H9 (cell line): ENCODE measurements around the gene GRIN2A. TPM values are rescaled to one million over a fixed set of nuclear protein-coding genes. Genes with fewer than 3 reads are reported as not detected.

Source experiments
- DNase-seq: peaks from one replicate; pipeline ENCODE4 v3.0.0-alpha.2; 2017
- H2AFZ ChIP-seq: one replicate; pipeline ENCODE4 v1.6.1; 2013; ENCODE audit warnings: mild to moderate bottlenecking, low read length, control low read depth, moderate library complexity
- H2AK5ac ChIP-seq: 2 replicates; pipeline ENCODE4 v1.6.1; 2013; ENCODE audit warnings: low read length, control low read depth, mixed read lengths; ENCODE audit not compliant: insufficient read length
- H2BK120ac ChIP-seq: one replicate; pipeline ENCODE4 v1.6.1; 2013; ENCODE audit warnings: low read depth, mild to moderate bottlenecking, low read length, control low read depth, inconsistent platforms; ENCODE audit not compliant: poor library complexity, severe bottlenecking
- H2BK12ac ChIP-seq: 2 replicates; pipeline ENCODE4 v1.6.1; 2013; ENCODE audit warnings: low read length, control low read depth, mixed read lengths, low read depth; ENCODE audit not compliant: insufficient read length
- H2BK15ac ChIP-seq: 2 replicates; pipeline ENCODE4 v1.6.1; 2013; ENCODE audit warnings: low read depth, low read length, control low read depth
- H2BK20ac ChIP-seq: one replicate; pipeline ENCODE4 v1.6.1; 2013; ENCODE audit warnings: low read depth, mild to moderate bottlenecking, low read length, control low read depth, inconsistent platforms; ENCODE audit not compliant: poor library complexity, severe bottlenecking
- H2BK5ac ChIP-seq: 2 replicates; pipeline ENCODE4 v1.6.1; 2013; ENCODE audit warnings: low read length, control low read depth, mixed read lengths; ENCODE audit not compliant: insufficient read length
- H3K14ac ChIP-seq: 2 replicates; pipeline ENCODE4 v1.6.1; 2013; ENCODE audit warnings: low read length, control low read depth; ENCODE audit not compliant: insufficient read depth
- H3K18ac ChIP-seq: 2 replicates; pipeline ENCODE4 v1.6.1; 2013; ENCODE audit warnings: low read depth, mild to moderate bottlenecking, mixed read lengths, low read length, control low read depth; ENCODE audit not compliant: insufficient read length
- H3K23ac ChIP-seq: 2 replicates; pipeline ENCODE4 v1.6.1; 2013; ENCODE audit warnings: low read length, control low read depth, mixed read lengths, low read depth; ENCODE audit not compliant: insufficient read length
- H3K23me2 ChIP-seq: 2 replicates; pipeline ENCODE4 v1.6.1; 2013; ENCODE audit warnings: low read depth, mild to moderate bottlenecking, mixed read lengths, low read length, control low read depth; ENCODE audit not compliant: insufficient read length, poor library complexity, severe bottlenecking
- H3K27ac ChIP-seq: 2 replicates; pipeline ENCODE4 v1.5.1; 2013; ENCODE audit warnings: low read length, control low read depth, mixed read lengths, low read depth; ENCODE audit not compliant: insufficient read length
- H3K27me3 ChIP-seq: 2 replicates; pipeline ENCODE4 v1.6.1; 2013; ENCODE audit warnings: low read length, control low read depth, inconsistent platforms; ENCODE audit not compliant: insufficient read depth
- H3K4ac ChIP-seq: 2 replicates; pipeline ENCODE4 v1.6.1; 2013; ENCODE audit warnings: low read depth, mild to moderate bottlenecking, control low read depth, inconsistent platforms, low read length, moderate library complexity
- H3K4me1 ChIP-seq: 2 replicates; pipeline ENCODE4 v1.6.1; 2013; ENCODE audit warnings: low read length, control low read depth, inconsistent platforms; ENCODE audit not compliant: insufficient read depth
- H3K4me2 ChIP-seq: 2 replicates; pipeline ENCODE4 v1.6.1; 2013; ENCODE audit warnings: low read length, control low read depth, mixed read lengths; ENCODE audit not compliant: insufficient read length, insufficient read depth
- H3K56ac ChIP-seq: 2 replicates; pipeline ENCODE4 v1.6.1; 2013; ENCODE audit warnings: low read depth, mild to moderate bottlenecking, mixed read lengths, low read length, control low read depth; ENCODE audit not compliant: insufficient read length
- H3K79me1 ChIP-seq: 2 replicates; pipeline ENCODE4 v1.6.1; 2013; ENCODE audit warnings: low read depth, mild to moderate bottlenecking, moderate library complexity, low read length, control low read depth, inconsistent platforms; ENCODE audit not compliant: insufficient read depth, poor library complexity, severe bottlenecking
- H3K79me2 ChIP-seq: 2 replicates; pipeline ENCODE4 v1.6.1; 2013; ENCODE audit warnings: low read length, control low read depth, inconsistent platforms; ENCODE audit not compliant: insufficient read depth
- H3K9ac ChIP-seq: 2 replicates; pipeline ENCODE4 v1.6.1; 2013; ENCODE audit warnings: low read length, control low read depth, mixed read lengths; ENCODE audit not compliant: insufficient read length; ENCODE audit errors: extremely low read depth
- H3K9me3 ChIP-seq: one replicate; pipeline ENCODE4 v1.6.1; 2013; ENCODE audit warnings: low read depth, low read length, inconsistent platforms; ENCODE audit not compliant: control insufficient read depth
- H3T11ph ChIP-seq: one replicate; pipeline ENCODE4 v1.6.1; 2013; ENCODE audit warnings: mild to moderate bottlenecking, low read length, control low read depth, inconsistent platforms
- H4K20me1 ChIP-seq: one replicate; pipeline ENCODE4 v1.6.1; 2013; ENCODE audit not compliant: control insufficient read depth, insufficient read length, insufficient read depth
- H4K5ac ChIP-seq: 2 replicates; pipeline ENCODE4 v1.6.1; 2013; ENCODE audit warnings: low read depth, mild to moderate bottlenecking, mixed read lengths, low read length, control low read depth; ENCODE audit not compliant: insufficient read length
- H4K8ac ChIP-seq: replicated peaks from 2 replicates; pipeline ENCODE4 v1.6.1; 2013; ENCODE audit warnings: low read length, control low read depth, mixed read lengths, low read depth; ENCODE audit not compliant: insufficient read length
- H4K91ac ChIP-seq: 2 replicates; pipeline ENCODE4 v1.6.1; 2013; ENCODE audit warnings: low read depth, mild to moderate bottlenecking, moderate library complexity, mixed read lengths, low read length, control low read depth; ENCODE audit not compliant: insufficient read length
- H3K27ac Mint-ChIP-seq, 3 experiments: 2 replicates in 2 of 3; 3 replicates in 1 of 3; pipeline ENCODE4 v1.8.0; 2020 to 2021; ENCODE audit warnings: mixed read lengths in 3 of 3, mild to moderate bottlenecking in 1 of 3, moderate library complexity in 1 of 3
- H3K27me3 Mint-ChIP-seq: 2 replicates; pipeline ENCODE4 v1.8.0; 2021; ENCODE audit warnings: low read depth, mild to moderate bottlenecking, moderate library complexity, mixed read lengths
- H3K36me3 Mint-ChIP-seq, 3 experiments: 2 replicates in 2 of 3; 3 replicates in 1 of 3; pipeline ENCODE4 v1.8.0; 2020 to 2021; ENCODE audit warnings: low read depth in 3 of 3, mixed read lengths in 3 of 3; ENCODE audit not compliant: insufficient read depth in 1 of 3
- H3K4me1 Mint-ChIP-seq, 2 experiments: 2 replicates each; pipeline ENCODE4 v1.8.0; 2020; ENCODE audit warnings: mixed read lengths in 2 of 2
- H3K4me3 Mint-ChIP-seq, 2 experiments: 2 replicates in 1 of 2; 3 replicates in 1 of 2; pipeline ENCODE4 v1.8.0; 2020 to 2021; ENCODE audit warnings: mild to moderate bottlenecking in 2 of 2, mixed read lengths in 2 of 2, moderate library complexity in 1 of 2
- H3K9me3 Mint-ChIP-seq, 2 experiments: 2 replicates in 1 of 2; 3 replicates in 1 of 2; pipeline ENCODE4 v1.8.0; 2020; ENCODE audit warnings: mild to moderate bottlenecking in 2 of 2, mixed read lengths in 2 of 2, moderate library complexity in 1 of 2
- WGBS: extraction: QIAGEN DNeasy Blood & Tissue Kit; methylation state at CpG from one replicate; pipeline ENCODE4 v1.1.7; 2013; ENCODE audit warnings: missing lambda C conversion rate, low lambda C conversion rate, mixed read lengths; ENCODE audit not compliant: insufficient read length; ENCODE audit errors: extremely low coverage; 5-methylcytosine and 5-hydroxymethylcytosine counted together
- total RNA-seq: library from RNA; stranded (reverse); gene quantifications from 2 replicates; pipeline ENCODE4 v1.2.1, GENCODE V29; 2021
- TF ChIP-seq, protein P1 (sequence below): fragments of 200-600 bp; sonication (generic); conservative IDR thresholded peaks from 3 replicates; pipeline ENCODE4 v1.8.0; 2021; ENCODE audit warnings: antibody characterized with exemption, mild to moderate bottlenecking

The GRIN2A gene
- total RNA-seq, 1 experiment from 2014 or later, result 1.5 TPM

DNA sequence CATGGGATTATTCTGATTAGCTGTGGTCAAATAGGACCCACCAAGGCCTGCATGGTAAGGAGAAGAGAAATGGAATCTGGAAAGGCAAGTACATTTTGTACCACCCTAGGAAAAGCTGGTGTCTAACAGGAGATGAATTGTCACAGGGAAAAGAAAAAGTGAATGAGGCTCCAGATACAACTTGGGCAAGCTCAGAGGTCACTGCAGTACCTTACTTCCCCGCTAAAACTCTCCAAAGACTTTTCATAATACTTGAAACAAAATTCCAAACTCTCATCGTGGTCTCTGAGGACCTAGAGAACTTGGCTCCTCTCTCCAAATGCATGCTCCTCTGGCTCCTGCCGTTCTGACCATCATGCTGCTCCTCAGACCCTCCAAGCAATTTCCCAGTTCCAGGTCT, 262.8 kb downstream of the GRIN2A start:
- Mint-ChIP-seq H3K9me3 (no peaks in the 10 kb centered on the region), H3K4me3 (no peak overlapping the region), H3K27ac (0 out of 7 replicates have a peak overlapping the region, but pooled peaks of 1 of the 3 experiments have one; percentile 3), H3K27me3 (no peaks in the 10 kb centered on the region), H3K4me1 (peaks cover 4% of the 10 kb centered on the region in 2 experiments; a peak in 3 of 4 replicates), H3K36me3 (no peaks in the 10 kb centered on the region)
- Histone ChIP-seq H4K5ac (no peak overlapping the region), H2AK5ac (no peak overlapping the region), H3K14ac (no peak overlapping the region), H3K79me1 (no peaks in the 10 kb centered on the region), H2AFZ (no peak overlapping the region), H3K23ac (no peak overlapping the region), H3K9ac (no peak overlapping the region), H2BK20ac (no peak overlapping the region), H2BK5ac (no peak overlapping the region), H3K9me3 (no peaks in the 10 kb centered on the region), H3K79me2 (no peaks in the 10 kb centered on the region), H3K56ac (no peak overlapping the region), H3K4me1 (no peaks in the 10 kb centered on the region), H2BK120ac (no peak overlapping the region), H2BK12ac (no peak overlapping the region), H4K8ac (no peak overlapping the region), H4K20me1 (no peaks in the 10 kb centered on the region), H3K4me2 (no peak overlapping the region), H3K4ac (no peak overlapping the region), H3K27ac (no peak overlapping the region), H3T11ph (no peak overlapping the region), H2BK15ac (no peak overlapping the region), H3K23me2 (no peaks in the 10 kb centered on the region), H3K18ac (no peak overlapping the region), H3K27me3 (no peaks in the 10 kb centered on the region), H4K91ac (no peak overlapping the region)
- TF ChIP-seq, protein P1, sequence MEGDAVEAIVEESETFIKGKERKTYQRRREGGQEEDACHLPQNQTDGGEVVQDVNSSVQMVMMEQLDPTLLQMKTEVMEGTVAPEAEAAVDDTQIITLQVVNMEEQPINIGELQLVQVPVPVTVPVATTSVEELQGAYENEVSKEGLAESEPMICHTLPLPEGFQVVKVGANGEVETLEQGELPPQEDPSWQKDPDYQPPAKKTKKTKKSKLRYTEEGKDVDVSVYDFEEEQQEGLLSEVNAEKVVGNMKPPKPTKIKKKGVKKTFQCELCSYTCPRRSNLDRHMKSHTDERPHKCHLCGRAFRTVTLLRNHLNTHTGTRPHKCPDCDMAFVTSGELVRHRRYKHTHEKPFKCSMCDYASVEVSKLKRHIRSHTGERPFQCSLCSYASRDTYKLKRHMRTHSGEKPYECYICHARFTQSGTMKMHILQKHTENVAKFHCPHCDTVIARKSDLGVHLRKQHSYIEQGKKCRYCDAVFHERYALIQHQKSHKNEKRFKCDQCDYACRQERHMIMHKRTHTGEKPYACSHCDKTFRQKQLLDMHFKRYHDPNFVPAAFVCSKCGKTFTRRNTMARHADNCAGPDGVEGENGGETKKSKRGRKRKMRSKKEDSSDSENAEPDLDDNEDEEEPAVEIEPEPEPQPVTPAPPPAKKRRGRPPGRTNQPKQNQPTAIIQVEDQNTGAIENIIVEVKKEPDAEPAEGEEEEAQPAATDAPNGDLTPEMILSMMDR, result no peak
- WGBS, result no CpG with 5 or more reads among the region's 3 CpGs
- DNase-seq, result no peak
